ENCODE measurements around the gene CREBZF.
"Not testable (repeated sequence)": the region's sequence is repeated elsewhere in the genome, so short reads cannot be mapped to it uniquely, and the experiment has no call there.

- TF ChIP-seq CTCF, EZH2phosphoT487, EZH2 (IDR thresholded peaks at IDR 0.05): not testable (repeated sequence)
Observed at GRCh38 chr11:85654343-85654742, 10.6 kb downstream of the CREBZF start.

All from neural progenitor cell (in vitro differentiated cells).